ENCODE data around the gene MOGAT2.

- no peak for TF ChIP-seq CTCF (IDR thresholded peaks at IDR 0.05)
- TF ChIP-seq EZH2phosphoT487 (IDR thresholded peaks at IDR 0.05) = peak; percentile 54
- peak; percentile 72 for TF ChIP-seq EZH2 (IDR thresholded peaks at IDR 0.05)
These were observed 49.0 kb upstream of the MOGAT2 start, which contains the start of gene MAP6 for GRCh38 chr11:75668451-75669297.
